Breast epithelium (tissue), 3 donors: Measurements from ENCODE around the gene BCL2L13.

Experiments used
- CTCF ChIP-seq, 3 donors: fragments of 450-650 bp; IDR thresholded peaks; one replicate each; pipeline ENCODE4 v1.5.1; 2016 to 2017; ENCODE audit warnings: antibody characterized with exemption in 3 of 3, mild to moderate bottlenecking in 3 of 3, moderate library complexity in 3 of 3
- POLR2AphosphoS5 ChIP-seq, 3 donors: sonication (generic); formaldehyde crosslinking; IDR thresholded peaks; one replicate each; pipeline ENCODE4 v1.6.1; 2017; ENCODE audit warnings: antibody characterized with exemption in 3 of 3

GRCh38 chr22:17767233-17768065, 128.9 kb downstream of the BCL2L13 start:
- TF ChIP-seq CTCF (IDR thresholded peaks at IDR 0.05) (no peak), POLR2AphosphoS5 (IDR thresholded peaks at IDR 0.05) (no peak)
